Airway epithelial cell (primary cell): ENCODE data around the gene MLH3. TPM values are rescaled to one million over a fixed set of nuclear protein-coding genes. Genes with fewer than 3 reads are reported as not detected.

Experiments used
- total RNA-seq: library from RNA; depleted of rRNA; stranded (reverse); fragments of >200 nt; gene quantifications from 2 replicates; pipeline ENCODE4 v1.2.3, GENCODE V29; 2015

The MLH3 gene
- total RNA-seq: 8.3 and 8.4 TPM in 2 replicates

GRCh38 chr14:75050852-75051555 lies at the start of gene MLH3:
Gene MLH3, minus strand, starts transcription at chr14:75051467. Its CDS starts 1,812 bp downstream, at chr14:75049655.

DNA sequence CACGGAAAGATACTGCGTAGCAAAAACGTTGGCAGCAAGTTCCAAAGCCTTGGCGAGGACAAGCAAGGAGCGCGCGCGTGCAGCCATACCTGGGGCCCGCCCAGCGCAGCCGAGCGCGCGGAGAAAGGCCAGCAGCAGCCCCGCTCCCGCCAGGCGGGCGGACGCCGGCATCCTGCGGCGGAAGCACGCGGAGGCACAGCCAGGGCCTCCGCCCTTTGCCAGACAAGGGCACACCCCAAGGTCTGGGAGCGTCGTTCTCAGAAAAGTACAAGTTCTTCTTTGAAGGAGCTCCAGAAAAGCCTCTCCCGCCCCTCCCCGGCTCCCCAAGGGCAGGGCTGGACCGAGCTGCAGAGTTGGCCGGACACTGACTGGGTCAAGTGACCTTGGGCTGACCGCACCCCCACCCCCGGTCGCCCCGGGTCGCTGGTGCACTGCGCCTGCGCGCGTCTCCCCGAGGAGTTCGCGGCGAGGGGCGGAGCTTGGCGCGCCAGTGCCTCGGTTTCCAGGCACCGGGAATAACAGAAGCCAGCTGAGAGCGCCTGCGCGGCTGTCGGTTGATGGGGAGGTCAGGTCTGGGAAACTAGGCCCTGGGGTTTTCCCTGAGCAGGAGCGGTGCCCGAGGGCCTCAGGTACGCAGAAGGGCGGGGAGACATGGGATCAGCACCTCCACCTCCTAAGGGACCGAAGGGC lies 18.0 kb upstream of the MLH3 start, which contains the start of gene ZC2HC1C:
ZC2HC1C (plus strand) TSS at position 521 of the 690 bp plus-strand sequence. CDS start 933 bp downstream, outside the sequence.

GRCh38 chr14:75063491-75064204 lies 12.4 kb upstream of the MLH3 start, which contains the start of gene ACYP1:
Gene ACYP1, minus strand, starts transcription at chr14:75064024. Its CDS starts 471 bp downstream, at chr14:75063553.

GRCh38 chr14:75002392-75003249 lies 48.6 kb downstream of the MLH3 start, which contains the start of gene EIF2B2:
Gene EIF2B2, plus strand, starts transcription at chr14:75002921. Its CDS starts 70 bp downstream, at chr14:75002991.

Other genes starting within 250 kb of the MLH3 start
- not detected in 2 replicates for gene PROX2, start 175.3 kb downstream of the MLH3 start, total RNA-seq
- gene DLST, start 169.6 kb downstream of the MLH3 start, total RNA-seq: 46.6 and 60.2 TPM in 2 replicates
- 1.6 and 1.8 TPM in 2 replicates for gene RPS6KL1, start 128.2 kb downstream of the MLH3 start, total RNA-seq
- gene PGF, start 95.9 kb downstream of the MLH3 start, total RNA-seq: 51.8 and 57.1 TPM in 2 replicates
- gene EIF2B2, start 48.5 kb downstream of the MLH3 start, total RNA-seq: 53.2 and 63.2 TPM in 2 replicates
- 12.8 and 14.0 TPM in 2 replicates for gene ACYP1, start 12.6 kb upstream of the MLH3 start, total RNA-seq
- 0.56 and 4.4 TPM in 2 replicates for gene ZC2HC1C, start 18.2 kb upstream of the MLH3 start, total RNA-seq
- 12.8 and 14.5 TPM in 2 replicates for gene NEK9, start 75.6 kb upstream of the MLH3 start, total RNA-seq
- 184 and 218 TPM in 2 replicates for gene TMED10, start 125.1 kb upstream of the MLH3 start, total RNA-seq
- gene FOS, start 227.4 kb upstream of the MLH3 start, total RNA-seq: 147 and 192 TPM in 2 replicates